Activated T-helper 2 cell treated with anti-CD3 and anti-CD28 coated beads, Interferon-gamma antibody, Interleukin-2, Interleukin-4, amounts not matched to agents 10 μg/mL and 5 μg/mL and 100 μg/mL, durations not matched to agents 14 hours and 24 hours and 36 hours (primary cell): ENCODE measurements around the gene DLGAP4. TPM values are rescaled to one million over a fixed set of nuclear protein-coding genes. Genes with fewer than 3 reads are reported as not detected.

Source experiments
- DNase-seq: peaks from one replicate; pipeline ENCODE4 v3.0.0; 2021; ENCODE audit warnings: low spot score
- H3K27ac Mint-ChIP-seq: one replicate; pipeline ENCODE4 v1.8.0; 2021; ENCODE audit warnings: mixed read lengths
- H3K27me3 Mint-ChIP-seq: one replicate; pipeline ENCODE4 v1.8.0; 2021; ENCODE audit warnings: low read depth, mixed read lengths
- H3K36me3 Mint-ChIP-seq: one replicate; pipeline ENCODE4 v1.8.0; 2021; ENCODE audit warnings: low read depth, mixed read lengths
- H3K4me1 Mint-ChIP-seq: one replicate; pipeline ENCODE4 v1.8.0; 2021; ENCODE audit warnings: low read depth, mixed read lengths
- H3K4me3 Mint-ChIP-seq: one replicate; pipeline ENCODE4 v1.8.0; 2021; ENCODE audit warnings: low read depth, mild to moderate bottlenecking, moderate library complexity, mixed read lengths
- H3K9me3 Mint-ChIP-seq: one replicate; pipeline ENCODE4 v1.8.0; 2021; ENCODE audit warnings: mixed read lengths
- intact Hi-C: fragments of 100-400 bp; cut with micrococcal nuclease; formaldehyde crosslinking; loops from one replicate; pipeline ENCODE4 v1.15.1; 2023
- total RNA-seq: library from RNA; stranded (reverse); gene quantifications from 2 replicates; pipeline ENCODE4 v1.2.3, GENCODE V29; 2022

DLGAP4 gene
- total RNA-seq, 1 donor from 2014 or later, result 37.4 TPM

DNA sequence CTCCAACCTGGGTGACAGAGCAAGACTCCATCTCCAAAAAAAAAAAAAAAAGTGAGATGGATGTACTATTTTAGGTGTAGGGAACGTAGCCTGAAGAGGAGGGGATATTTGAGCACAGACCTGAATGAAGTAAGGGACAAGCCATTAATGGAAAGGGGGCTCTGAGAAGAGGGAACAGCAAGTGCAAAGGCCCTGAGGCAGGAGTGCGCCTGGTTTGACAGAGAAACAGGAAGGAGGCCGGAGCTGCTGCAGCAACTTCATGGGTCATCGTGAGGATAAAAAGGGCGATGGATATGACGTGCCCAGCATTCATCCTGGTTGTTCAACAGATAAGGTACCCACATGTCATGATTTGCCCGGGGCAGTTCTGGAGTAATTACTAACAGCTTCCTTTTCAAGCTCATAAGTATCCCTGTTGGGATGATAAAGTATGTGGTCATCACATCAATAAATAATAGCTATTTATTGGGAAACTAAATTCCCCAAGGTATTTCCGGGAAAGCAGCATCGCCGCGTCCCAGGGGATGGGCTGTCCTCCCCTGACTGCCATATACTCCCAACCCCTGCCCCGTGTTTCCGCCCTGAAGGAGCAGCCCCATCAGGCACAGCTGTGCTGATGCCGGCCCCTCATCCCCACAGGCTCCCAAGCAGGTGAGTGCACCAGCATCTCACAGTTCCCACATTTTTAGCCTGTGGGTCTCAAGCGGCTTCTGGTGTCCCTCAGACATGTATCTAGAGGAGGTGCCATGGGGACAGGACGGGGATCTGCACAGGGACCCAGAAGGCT lies 43.4 kb downstream of the DLGAP4 start:
- no peaks in the 10 kb centered on the region for H3K4me1 Mint-ChIP-seq
- H3K27me3 Mint-ChIP-seq, result no peaks in the 10 kb centered on the region
- intact Hi-C loops, result no loop called here
- no peaks in the 10 kb centered on the region for H3K9me3 Mint-ChIP-seq
- DNase-seq, result no peak
- no peaks in the 10 kb centered on the region for H3K36me3 Mint-ChIP-seq
- no peak overlapping the region for H3K4me3 Mint-ChIP-seq
- H3K27ac Mint-ChIP-seq, result no peak overlapping the region

DNA sequence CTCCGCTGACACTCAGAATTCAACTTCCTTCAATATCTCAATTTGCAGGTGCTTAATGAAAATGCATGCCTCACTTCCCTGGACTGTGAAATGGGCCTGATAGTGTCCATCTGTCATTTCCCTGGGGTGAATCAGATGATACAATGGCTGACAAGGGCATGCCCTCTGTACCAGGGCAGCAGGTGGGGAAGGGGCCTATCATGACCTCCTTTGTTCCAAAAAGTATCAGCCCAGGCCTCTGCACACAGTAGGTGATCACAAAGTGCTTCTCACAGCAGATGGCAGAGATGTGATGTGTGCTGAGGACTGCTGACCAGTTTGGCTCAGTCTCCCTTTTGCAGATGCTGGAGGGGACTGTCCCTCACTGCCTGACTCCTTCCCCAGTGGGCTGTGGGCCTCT lies 44.3 kb downstream of the DLGAP4 start:
- intact Hi-C loops, result no loop called here
- Mint-ChIP-seq H3K4me3 (no peak overlapping the region), H3K9me3 (no peaks in the 10 kb centered on the region), H3K36me3 (no peaks in the 10 kb centered on the region), H3K27ac (no peak overlapping the region), H3K27me3 (no peaks in the 10 kb centered on the region), H3K4me1 (no peaks in the 10 kb centered on the region)
- DNase-seq, result no peak

DNA sequence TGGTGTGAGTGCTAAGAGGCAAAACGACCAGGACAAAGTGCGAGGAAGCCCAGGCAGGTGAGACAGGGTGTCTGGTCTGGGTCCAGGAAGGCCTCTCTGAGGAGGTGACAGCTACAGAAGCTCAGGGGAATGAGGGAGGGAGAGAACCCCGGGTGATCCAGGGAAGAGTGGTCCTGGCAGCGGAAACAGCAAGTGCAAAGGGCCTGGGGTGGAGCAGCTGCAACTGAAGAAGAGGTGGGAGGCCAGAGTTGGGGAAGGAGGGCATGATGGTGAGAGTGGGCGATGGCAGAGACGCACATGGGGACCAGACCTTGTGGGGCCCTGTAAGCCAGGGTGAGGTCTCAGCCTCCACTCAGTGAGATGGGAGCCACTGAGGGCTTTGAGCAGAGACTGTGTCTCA lies 45.8 kb downstream of the DLGAP4 start:
- DNase-seq, result no peak
- no peaks in the 10 kb centered on the region for H3K4me1 Mint-ChIP-seq
- H3K27me3 Mint-ChIP-seq, result no peaks in the 10 kb centered on the region
- no peak overlapping the region for H3K27ac Mint-ChIP-seq
- H3K36me3 Mint-ChIP-seq, result no peaks in the 10 kb centered on the region
- no peaks in the 10 kb centered on the region for H3K9me3 Mint-ChIP-seq
- intact Hi-C loops, result no loop called here
- H3K4me3 Mint-ChIP-seq, result no peak overlapping the region

DNA sequence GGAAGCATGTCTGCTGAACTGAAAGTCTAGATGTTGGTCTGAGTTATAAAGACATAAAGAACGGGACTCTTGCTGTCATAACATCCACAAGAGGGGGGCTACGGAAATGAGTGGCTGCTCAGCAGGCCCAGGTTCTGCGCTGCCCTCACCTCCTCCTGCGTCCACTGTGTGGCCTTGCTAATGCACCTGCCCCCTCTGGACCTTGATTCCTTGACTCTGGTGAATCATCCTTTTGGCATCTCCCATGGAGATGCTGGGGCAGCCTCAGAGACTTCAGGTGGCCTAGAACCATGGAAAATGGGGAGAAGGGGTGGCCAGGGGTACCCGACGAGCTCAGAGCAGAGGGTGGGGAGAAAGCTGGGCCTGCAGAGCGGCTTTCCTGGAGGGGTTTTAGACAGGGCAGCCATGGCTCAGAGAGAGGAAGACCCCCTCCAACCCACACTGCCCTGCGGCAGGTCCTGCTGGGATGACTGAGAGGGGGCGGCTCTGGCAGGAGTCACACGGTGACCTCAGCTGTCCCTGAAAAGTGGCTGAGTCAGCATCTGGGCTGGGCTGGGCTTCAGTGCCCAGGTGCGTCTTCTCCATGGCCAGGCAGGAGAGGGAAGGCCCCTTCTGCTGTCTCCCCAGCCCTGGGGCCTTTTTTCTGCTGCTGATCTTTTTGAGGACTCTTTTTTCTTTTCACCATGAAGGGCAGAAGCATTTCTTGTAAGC lies 46.9 kb downstream of the DLGAP4 start:
- Mint-ChIP-seq H3K4me3 (no peak overlapping the region), H3K27ac (no peak overlapping the region), H3K4me1 (no peaks in the 10 kb centered on the region), H3K9me3 (no peaks in the 10 kb centered on the region), H3K36me3 (no peaks in the 10 kb centered on the region), H3K27me3 (no peaks in the 10 kb centered on the region)
- intact Hi-C loops, result no loop called here
- no peak for DNase-seq

DNA sequence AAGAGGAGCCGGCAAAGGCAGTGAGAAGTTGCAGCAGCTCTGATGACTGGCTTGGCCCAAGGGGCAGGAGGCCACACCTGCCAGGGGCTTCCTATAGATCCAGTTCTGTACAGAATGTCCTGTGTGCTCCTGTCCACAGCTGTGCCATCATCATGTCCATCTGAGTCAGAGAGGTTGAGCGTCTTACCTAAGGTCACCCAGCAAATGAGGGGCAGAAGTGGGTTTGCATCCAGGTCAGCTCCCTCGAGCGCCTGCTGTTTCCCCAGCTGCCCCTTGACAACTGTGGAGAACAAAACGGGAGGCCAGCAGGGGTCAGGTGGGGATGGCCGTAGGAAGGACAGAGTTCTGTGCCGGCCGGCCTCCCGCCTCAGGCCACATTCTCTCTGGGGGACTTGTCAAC lies 47.6 kb downstream of the DLGAP4 start:
- Mint-ChIP-seq H3K9me3 (no peaks in the 10 kb centered on the region), H3K4me1 (no peaks in the 10 kb centered on the region), H3K27ac (no peak overlapping the region), H3K4me3 (no peak overlapping the region), H3K27me3 (no peaks in the 10 kb centered on the region), H3K36me3 (no peaks in the 10 kb centered on the region)
- intact Hi-C loops, result no loop called here
- DNase-seq, result no peak

DNA sequence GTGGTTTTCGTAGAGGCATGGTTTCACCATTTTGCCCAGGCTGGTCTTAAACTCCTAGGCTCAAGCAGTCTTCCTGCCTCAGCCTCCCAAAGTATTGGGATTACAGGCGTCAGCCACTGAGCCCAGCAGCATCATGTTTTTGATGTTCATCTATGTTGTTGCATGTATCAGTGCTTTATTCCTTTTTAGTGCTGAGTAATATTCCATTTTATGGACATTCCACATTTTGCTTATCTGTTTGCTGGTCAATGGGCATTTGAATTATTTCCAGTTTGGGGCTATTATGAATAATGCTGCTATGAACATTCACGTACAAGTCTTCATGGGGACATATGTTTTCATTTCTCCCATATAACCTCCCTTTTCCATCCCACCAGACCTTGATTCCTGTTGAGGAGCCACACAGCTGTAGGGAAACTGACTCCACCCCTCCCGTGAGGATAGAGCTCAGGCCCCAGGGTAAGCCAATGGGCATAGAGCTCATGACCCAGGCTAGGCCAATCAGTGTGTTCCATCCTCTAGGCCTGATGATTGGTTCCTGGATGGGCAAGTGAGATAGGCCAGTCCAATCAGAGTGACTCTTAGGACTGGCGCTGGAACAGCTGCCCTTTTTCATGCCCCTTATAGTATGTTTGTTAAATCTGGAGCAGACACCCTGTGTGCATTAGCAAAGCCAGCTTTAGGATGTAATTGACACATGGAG lies 49.5 kb downstream of the DLGAP4 start:
- H3K36me3 Mint-ChIP-seq, result no peaks in the 10 kb centered on the region
- no peaks in the 10 kb centered on the region for H3K4me1 Mint-ChIP-seq
- intact Hi-C loops, result no loop called here
- DNase-seq, result no peak
- no peak overlapping the region for H3K27ac Mint-ChIP-seq
- no peak overlapping the region for H3K4me3 Mint-ChIP-seq
- H3K9me3 Mint-ChIP-seq, result no peaks in the 10 kb centered on the region
- no peaks in the 10 kb centered on the region for H3K27me3 Mint-ChIP-seq

DNA sequence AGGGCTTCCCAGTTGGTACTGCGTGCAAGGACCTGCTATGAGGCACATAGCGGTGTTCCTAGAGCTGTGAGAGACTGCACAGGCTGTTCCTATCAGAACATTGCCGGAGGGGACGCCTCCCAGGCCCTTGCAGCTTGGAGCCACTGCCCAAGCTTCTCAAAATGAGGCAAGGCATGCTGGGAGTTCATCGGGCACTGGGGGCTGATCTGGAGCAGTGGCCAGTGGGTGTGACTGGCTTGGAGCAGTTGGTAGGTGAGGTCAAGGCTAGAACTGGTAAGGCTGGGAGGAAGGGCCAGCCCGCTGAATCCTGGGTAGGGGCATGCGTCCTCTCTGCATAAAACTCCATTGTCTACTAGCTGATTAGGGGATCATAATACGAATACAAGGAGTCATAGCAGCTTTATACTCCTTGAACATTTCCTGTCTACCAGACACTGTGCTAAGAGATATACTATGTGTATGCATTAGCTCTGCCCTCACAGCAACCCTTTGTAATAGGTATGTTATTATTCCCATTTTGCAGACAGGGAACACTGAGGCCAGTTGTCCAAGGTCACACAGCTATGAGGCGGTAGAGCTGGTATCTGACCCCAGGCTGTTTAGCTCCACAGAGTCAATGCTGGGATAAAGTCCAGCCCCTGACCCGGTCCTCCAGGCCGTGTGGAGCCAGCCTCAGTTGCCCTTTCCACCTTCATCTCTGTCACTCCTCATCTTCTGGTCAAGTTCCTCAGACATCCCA lies 53.7 kb downstream of the DLGAP4 start:
- no peaks in the 10 kb centered on the region for H3K4me1 Mint-ChIP-seq
- peaks cover 1% of the 10 kb centered on the region for H3K27me3 Mint-ChIP-seq
- no peaks in the 10 kb centered on the region for H3K9me3 Mint-ChIP-seq
- DNase-seq, result no peak
- no peak overlapping the region for H3K27ac Mint-ChIP-seq
- intact Hi-C loops, result no loop called here
- no peak overlapping the region for H3K4me3 Mint-ChIP-seq
- no peaks in the 10 kb centered on the region for H3K36me3 Mint-ChIP-seq

- H3K27ac Mint-ChIP-seq, result no peak overlapping the region
- intact Hi-C loops, result no loop called here
- H3K27me3 Mint-ChIP-seq, result peaks cover 1% of the 10 kb centered on the region
- H3K36me3 Mint-ChIP-seq, result no peaks in the 10 kb centered on the region
- no peaks in the 10 kb centered on the region for H3K9me3 Mint-ChIP-seq
- no peak for DNase-seq
- no peak overlapping the region for H3K4me3 Mint-ChIP-seq
- no peaks in the 10 kb centered on the region for H3K4me1 Mint-ChIP-seq
Observed at GRCh38 chr20:36360429-36360828, 54.3 kb downstream of the DLGAP4 start.

- Mint-ChIP-seq H3K4me3 (no peak overlapping the region), H3K27ac (no peak overlapping the region), H3K36me3 (no peaks in the 10 kb centered on the region), H3K9me3 (no peaks in the 10 kb centered on the region), H3K4me1 (no peaks in the 10 kb centered on the region), H3K27me3 (peaks cover 1% of the 10 kb centered on the region)
- DNase-seq, result no peak
- intact Hi-C loops, result no loop called here
Observed at GRCh38 chr20:36361406-36361805, 55.3 kb downstream of the DLGAP4 start.

GRCh38 chr20:36362261-36362660 lies 56.1 kb downstream of the DLGAP4 start:
- Mint-ChIP-seq H3K36me3 (no peaks in the 10 kb centered on the region), H3K27ac (no peak overlapping the region), H3K27me3 (peaks cover 1% of the 10 kb centered on the region), H3K9me3 (no peaks in the 10 kb centered on the region), H3K4me3 (no peak overlapping the region), H3K4me1 (no peaks in the 10 kb centered on the region)
- DNase-seq, result no peak
- intact Hi-C loops, result no loop called here

- intact Hi-C loops, result no loop called here
- H3K9me3 Mint-ChIP-seq, result no peaks in the 10 kb centered on the region
- DNase-seq, result no peak
- H3K4me1 Mint-ChIP-seq, result no peaks in the 10 kb centered on the region
- H3K27ac Mint-ChIP-seq, result no peak overlapping the region
- H3K36me3 Mint-ChIP-seq, result no peaks in the 10 kb centered on the region
- peaks cover 1% of the 10 kb centered on the region for H3K27me3 Mint-ChIP-seq
- no peak overlapping the region for H3K4me3 Mint-ChIP-seq
Observed at GRCh38 chr20:36362978-36363713, 57.0 kb downstream of the DLGAP4 start.

GRCh38 chr20:36364506-36364905 lies 58.4 kb downstream of the DLGAP4 start:
- H3K4me1 Mint-ChIP-seq, result no peaks in the 10 kb centered on the region
- no peaks in the 10 kb centered on the region for H3K36me3 Mint-ChIP-seq
- H3K27me3 Mint-ChIP-seq, result peaks cover 1% of the 10 kb centered on the region
- H3K27ac Mint-ChIP-seq, result no peak overlapping the region
- intact Hi-C loops, result no loop called here
- no peaks in the 10 kb centered on the region for H3K9me3 Mint-ChIP-seq
- no peak overlapping the region for H3K4me3 Mint-ChIP-seq
- no peak for DNase-seq
